Heart left ventricle (tissue), 13 donors: Measurements from ENCODE around the gene CD4.

Experiments used
- CTCF ChIP-seq, 12 donors: fragments of 200-600 bp; sonication (generic) in 4 of 12; IDR thresholded peaks; one replicate each; pipeline versions ENCODE4 v1.5.0 to v1.8.0; 2018 to 2022; ENCODE audit warnings: antibody characterized with exemption in 12 of 12, mild to moderate bottlenecking in 5 of 12
- POLR2A ChIP-seq, 2 donors: fragments of 450-650 bp; IDR thresholded peaks; one replicate each; pipeline ENCODE4 v1.6.1; 2017; ENCODE audit warnings: antibody characterized with exemption in 2 of 2, mild to moderate bottlenecking in 2 of 2, moderate library complexity in 2 of 2
- donor health status: ischemic (EF 13 %, LVEDD 7.1; RV severe dilation, severe dysfunction).
- donor health status: DM: no; HTN: yes; CAD: no.
- donor health status: DM: no; HTN: no; CAD: no.
- donor health status: ischemic (EF 25% LVEDD 6.9; RV normal size, moderate dysfunction).
- donor health status: ischemic (EF 25% LVEDD 5.7; RV mildly dilated, moderate dysfunction).
- donor health status: ischemic (EF 35%, LVEDD 5.7; RV mildly dilated, moderate dysfunction).
- donor health status: nonischemic (EF 11% LVEDD 7.7; RV severe dilation, severe dysfunction).
- donor health status: DM: yes; HTN: yes; CAD: no.
- donor health status: PGD.
- donor health status: ischemic (EF 29% LVEDD 5.4; RV normal size, mild dysfunction).
- donor health status: nonischemic (EF 23%, LVEDD 6.1; RV moderate dilation, normal function).

DNA sequence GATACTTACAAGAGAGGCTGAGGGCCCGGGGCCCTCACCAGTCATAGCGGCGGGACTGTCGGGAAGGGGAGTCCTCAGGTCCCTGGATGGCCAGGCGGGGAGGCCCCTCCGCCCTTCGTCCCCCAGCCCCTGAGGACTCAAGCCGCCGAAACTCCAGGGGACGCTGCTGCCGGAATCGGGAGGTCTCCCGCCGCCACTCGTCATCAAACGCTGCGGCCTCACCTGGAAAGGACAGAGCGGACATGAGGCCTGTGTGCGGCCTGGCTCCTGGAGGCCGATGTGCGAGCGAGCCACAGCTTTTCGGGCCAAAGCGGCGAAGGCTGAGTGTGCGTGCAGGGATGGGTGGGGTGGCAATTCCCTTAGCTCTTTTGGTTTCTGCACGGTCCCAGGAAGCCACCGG lies 40.6 kb upstream of the CD4 start:
- TF ChIP-seq CTCF (IDR thresholded peaks at IDR 0.05): no peak
- TF ChIP-seq POLR2A (IDR thresholded peaks at IDR 0.05): no peak
